ENCODE measurements around the gene BAG1.

Gene BAG1

GRCh38 chr9:33273266-33273971 lies 8.9 kb upstream of the BAG1 start:
- no peak for DNase-seq (ENCODE audit: low spot score)

DNA sequence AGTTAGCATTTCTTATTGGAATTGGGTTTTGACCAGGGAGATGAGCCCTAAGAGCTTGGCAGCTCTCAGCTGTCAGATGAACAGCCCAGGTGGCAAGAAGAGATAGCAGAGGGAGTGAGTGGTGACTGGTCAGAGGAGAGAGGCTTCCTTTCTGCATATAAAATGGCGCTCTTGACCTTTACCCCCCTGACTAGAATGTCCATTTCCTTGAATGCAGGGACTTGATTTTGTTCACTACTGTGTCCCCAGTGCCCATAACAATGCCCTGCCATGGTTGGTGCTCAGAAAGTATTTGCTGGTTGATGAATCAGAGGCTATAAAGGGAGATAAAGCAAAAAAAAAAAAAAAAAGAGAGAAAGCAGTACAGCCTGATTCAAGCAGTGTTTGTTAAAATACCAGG lies 7.6 kb upstream of the BAG1 start:
- no peak for DNase-seq (ENCODE audit: low spot score)

DNA sequence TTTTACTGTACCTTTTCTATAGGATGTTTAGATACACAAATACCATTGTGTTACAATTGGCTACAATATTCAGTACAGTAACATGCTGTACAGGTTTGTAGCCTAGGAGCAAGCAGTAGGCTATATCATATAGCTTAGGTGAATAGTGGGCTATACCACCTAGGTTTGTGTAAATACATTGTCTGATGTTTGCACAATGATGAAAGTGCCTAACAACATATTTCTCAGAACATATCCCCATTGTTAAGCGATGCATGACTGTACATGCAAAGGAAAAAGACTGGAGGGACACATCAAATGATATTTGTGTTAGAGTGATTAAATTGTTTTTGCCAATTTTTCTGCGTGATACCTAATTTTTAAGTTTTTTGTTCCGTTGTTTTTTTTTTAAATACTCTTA lies 5.6 kb upstream of the BAG1 start:
- no peak for DNase-seq (ENCODE audit: low spot score)

GRCh38 chr9:33267151-33267767 lies 2.8 kb upstream of the BAG1 start:
- no peak for DNase-seq (ENCODE audit: low spot score)

DNA sequence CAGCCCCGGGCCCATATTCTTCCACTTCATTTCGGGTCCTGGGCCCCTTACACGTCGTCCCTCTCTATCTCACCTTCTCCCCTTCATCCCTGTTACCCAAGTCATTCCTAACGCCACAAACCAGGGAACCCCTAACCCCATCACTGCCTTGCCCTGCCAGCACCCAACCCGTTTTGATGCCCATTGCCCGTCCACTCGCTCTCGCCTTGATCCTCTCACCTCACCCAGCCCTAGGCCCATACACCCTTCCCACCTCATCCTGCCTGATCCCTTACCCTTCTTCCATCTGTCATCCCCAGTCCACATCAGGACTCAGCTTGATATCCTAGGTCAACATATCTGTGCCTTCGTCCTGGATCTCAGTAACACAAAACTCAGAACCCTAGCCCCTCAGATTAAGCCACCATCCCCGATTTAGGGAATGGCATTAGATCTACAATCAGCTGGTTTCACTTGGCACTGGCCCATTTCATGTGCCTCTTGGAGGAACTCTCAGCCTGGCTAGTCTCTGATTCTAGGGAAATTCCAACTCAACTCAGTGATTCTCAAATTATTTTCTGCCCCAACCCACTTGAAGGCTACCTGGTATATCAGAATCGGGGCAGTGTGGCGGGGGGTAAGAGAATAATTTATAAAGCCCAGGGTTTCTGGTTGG lies 830 bp upstream of the BAG1 start:
- DNase-seq (ENCODE audit: low spot score), result no peak

GRCh38 chr9:33264003-33264472 lies 470 bp downstream of the BAG1 start:
- DNase-seq (ENCODE audit: low spot score), result peak; percentile 33

- DNase-seq (ENCODE audit: low spot score), result peak; percentile 27
These were observed 1.1 kb downstream of the BAG1 start for GRCh38 chr9:33263131-33264002.

DNA sequence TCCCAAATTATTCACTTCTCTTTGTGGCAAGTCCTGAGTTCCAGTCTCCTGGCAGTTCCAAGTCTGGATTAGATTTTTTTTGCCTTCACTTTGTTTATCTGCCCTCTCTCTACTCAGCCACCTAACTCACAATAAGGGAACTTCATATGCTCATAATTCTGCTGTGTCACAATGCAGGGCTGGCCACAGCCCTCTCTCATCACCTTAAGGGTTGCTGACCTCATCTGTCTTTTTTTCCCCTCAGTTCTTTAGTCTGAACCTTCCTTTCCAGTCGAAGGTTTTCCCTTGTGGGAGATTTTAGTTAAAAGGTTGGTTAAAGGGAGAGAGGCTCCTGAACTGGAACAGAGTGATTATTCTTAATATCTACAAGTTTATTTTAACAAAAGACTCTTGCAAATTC lies 4.1 kb downstream of the BAG1 start:
- DNase-seq (ENCODE audit: low spot score), result no peak

GRCh38 chr9:33257276-33257675 lies 7.2 kb downstream of the BAG1 start:
- no peak for DNase-seq (ENCODE audit: low spot score)

DNA sequence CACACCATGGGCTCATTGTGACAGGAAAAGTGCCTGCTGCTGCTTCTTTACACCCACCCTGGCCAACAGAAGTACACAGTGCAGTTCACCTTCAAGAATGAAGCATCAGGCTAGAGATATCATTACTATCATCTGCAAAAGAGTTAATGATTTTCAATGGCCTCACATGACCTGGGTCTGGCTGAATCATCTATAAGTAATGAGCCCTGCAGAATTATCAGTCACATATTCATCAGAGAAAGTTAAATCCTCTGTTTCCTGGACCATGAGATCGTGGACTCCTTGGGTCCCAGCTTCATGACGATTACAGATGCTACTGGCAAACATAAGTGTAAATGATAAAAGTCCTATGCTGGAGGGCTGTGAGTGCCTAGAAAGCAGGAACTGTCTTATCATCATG lies 8.3 kb downstream of the BAG1 start:
- no peak for DNase-seq (ENCODE audit: low spot score)

DNA sequence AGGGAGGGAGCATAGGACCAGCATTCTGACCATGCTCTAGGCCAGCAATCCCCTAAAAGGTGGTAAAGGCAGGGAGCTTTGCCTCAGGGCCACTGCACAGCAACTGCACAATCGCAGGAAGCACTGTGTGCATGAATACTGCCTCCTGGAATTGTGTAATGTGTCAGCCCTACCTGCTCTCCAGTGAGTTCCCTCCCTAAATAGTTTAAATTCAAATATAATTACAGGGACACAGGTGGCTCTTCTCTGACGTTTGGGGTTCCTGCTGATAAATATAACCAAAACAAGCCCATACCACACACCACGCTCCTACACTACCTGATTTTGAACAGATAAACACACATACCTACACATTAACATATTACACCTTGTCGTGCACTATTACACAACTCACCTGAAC lies 9.0 kb downstream of the BAG1 start:
- DNase-seq (ENCODE audit: low spot score), result no peak

DNA sequence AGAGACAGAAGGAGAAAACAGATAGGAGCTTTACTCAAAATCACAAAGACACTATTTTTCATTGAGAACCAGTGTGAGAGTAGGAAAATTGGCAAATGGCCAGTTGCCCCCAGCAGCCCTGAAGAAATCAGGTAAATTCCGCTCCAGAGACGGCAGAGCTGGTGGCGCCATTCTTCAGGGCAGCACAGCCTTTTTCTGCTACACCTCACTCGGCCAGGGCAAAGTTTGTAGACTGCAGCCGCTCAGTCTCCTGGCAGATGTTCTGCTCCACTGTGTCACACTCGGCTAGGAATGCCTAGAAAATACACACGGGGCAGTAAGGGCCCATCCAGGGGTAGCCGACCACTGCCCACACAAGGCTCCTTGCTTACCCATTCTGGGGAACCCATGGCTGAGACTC lies 9.5 kb downstream of the BAG1 start:
- DNase-seq (ENCODE audit: low spot score), result no peak

GRCh38 chr9:33254211-33254610 lies 10.3 kb downstream of the BAG1 start:
- DNase-seq (ENCODE audit: low spot score), result no peak

GRCh38 chr9:33250458-33250995 lies 14.0 kb downstream of the BAG1 start:
- DNase-seq (ENCODE audit: low spot score), result no peak

- no peak for DNase-seq (ENCODE audit: low spot score)
These were observed 14.5 kb downstream of the BAG1 start for GRCh38 chr9:33249983-33250382.

DNA sequence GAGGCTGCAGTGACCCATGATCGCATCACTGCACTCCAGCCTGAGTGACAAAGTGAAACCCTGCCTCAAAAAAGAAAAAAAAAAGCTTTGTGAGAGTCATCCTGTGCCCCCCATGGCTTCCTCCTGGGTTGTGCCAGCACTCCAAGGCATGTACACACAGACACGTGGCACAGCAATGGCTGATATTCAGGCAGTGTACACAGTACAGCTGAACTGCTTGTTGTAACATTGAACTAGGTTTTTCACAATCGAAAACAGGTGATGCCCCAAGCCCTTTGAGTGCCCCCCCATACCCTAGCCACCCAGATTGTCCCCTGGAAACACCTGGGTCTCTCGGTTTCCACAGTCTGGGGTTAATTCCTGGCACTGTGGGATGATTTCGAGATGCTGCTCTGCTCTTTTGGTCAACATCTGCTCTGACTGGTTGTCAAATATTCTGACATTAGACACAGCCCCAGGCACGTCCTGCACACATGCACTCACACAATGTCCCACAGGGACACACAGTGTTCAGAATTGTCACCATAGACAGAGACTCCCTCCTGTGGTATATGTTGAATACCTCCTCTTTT lies 15.3 kb downstream of the BAG1 start:
- DNase-seq (ENCODE audit: low spot score), result no peak

- DNase-seq (ENCODE audit: low spot score), result no peak
These were observed 15.9 kb downstream of the BAG1 start for GRCh38 chr9:33248606-33249005.

DNA sequence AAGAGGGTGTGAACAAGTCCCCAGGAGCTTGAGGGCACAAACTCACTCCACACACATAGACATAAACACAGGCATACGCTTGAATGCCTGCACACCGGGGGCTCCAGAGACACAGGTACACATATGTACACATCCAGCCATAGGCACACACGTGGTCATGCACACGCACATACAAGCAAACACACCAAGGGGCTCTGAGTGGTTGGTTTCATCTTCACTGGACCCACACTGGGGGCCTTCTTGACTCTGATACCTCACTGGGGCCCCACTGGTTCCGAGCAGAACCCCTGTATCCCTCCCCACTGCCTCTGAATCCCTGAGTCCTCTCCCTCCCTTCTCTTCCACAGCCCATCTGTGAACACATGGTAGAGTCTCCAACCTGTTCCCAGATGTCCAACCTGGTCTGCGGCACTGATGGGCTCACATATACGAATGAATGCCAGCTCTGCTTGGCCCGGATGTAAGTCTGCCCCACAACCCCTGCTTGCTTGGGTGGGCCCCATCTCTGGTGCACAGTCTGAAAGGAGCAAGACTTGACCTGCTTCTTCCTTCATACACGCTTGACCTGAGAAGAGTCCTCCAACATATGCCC lies 18.1 kb downstream of the BAG1 start:
- DNase-seq (ENCODE audit: low spot score), result no peak

DNA sequence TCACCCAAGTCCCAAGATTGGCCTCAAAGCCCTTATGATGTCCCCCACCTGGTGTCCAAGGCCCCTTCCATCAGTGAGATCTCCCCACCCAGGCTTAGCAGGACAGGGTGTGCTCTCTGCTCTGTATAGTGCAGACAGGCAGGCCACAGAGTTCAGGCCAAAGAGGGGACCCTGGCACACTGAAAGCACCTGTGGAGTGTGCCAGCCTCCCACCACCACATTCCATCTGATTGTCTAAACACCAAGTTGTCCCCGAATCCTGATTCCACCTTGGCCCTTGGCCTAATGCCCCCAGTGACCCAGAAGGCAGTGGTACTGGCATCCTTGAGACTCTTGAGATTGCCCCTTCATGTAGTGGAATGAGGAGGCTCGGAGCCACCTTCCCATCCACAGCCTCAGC lies 19.2 kb downstream of the BAG1 start:
- no peak for DNase-seq (ENCODE audit: low spot score)

GRCh38 chr9:33244137-33244784 lies 20.2 kb downstream of the BAG1 start:
- no peak for DNase-seq (ENCODE audit: low spot score)

DNA sequence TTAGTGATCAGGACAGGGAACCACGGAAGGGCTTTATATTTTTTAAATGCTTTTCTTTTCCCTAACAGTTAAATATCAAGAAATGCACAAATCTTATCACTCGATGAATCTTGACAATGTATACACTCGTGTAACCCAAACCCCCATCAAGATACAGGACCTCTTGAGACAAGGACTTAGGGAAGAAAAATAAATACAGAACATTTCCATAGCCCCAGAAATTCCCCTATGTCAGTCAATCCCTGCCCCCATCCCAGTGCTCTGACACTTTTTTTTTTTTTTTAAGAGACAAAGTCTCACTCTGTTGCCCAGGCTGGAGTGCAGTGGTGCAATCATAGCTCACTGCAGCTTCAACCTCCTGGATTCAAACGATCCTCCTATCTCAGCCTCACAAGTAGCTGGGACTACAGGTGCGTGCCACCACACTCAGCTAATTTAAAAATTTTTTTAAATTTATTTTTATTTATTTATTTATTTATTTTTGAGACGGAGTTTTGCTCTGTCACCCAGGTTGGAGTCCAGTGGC lies 21.8 kb downstream of the BAG1 start:
- DNase-seq (ENCODE audit: low spot score), result no peak
